B cell (primary cell): ENCODE results near the gene DOCK3. TPM values are rescaled to one million over a fixed set of nuclear protein-coding genes. Genes with fewer than 3 reads are reported as not detected.

Experiments used
- ATAC-seq: fragments of 200-7000 bp; cut with Tn5 transposase; one replicate; pipeline ENCODE4 v1.10.0; 2021; ENCODE audit warnings: low read depth, mild to moderate bottlenecking, moderate number of reproducible peaks, moderate library complexity
- CTCF ChIA-PET: fragments of 350-600 bp; sonication (Branson Sonifier 250); formaldehyde crosslinking; loops from one replicate; lab custom pipeline; 2021; ENCODE audit warnings: antibody characterized with exemption, inconsistent platforms; lab: Charles Lee
- POLR2A ChIA-PET: fragments of 350-600 bp; sonication (Branson Sonifier 250); formaldehyde crosslinking; loops from one replicate; lab custom pipeline; 2021; ENCODE audit warnings: antibody characterized with exemption; lab: Charles Lee
- DNase-seq: peaks from one replicate; pipeline ENCODE4 v3.0.0; 2013
- H2AFZ ChIP-seq: 2 replicates; pipeline ENCODE4 v1.6.1; 2012; ENCODE audit warnings: mild to moderate bottlenecking, low read depth, low read length; ENCODE audit not compliant: insufficient read depth, poor library complexity, severe bottlenecking
- H3K27ac ChIP-seq, 2 donors: 1 replicate in 1 of 2; 2 replicates in 1 of 2; pipeline ENCODE4 v1.5.1; 2012 to 2013; ENCODE audit warnings: low read length in 2 of 2, mild to moderate bottlenecking in 2 of 2, moderate library complexity in 1 of 2
- H3K27me3 ChIP-seq, 4 experiments: fragments of 200-600 bp in 1 of 4; sonication (generic) in 1 of 4; replicated peaks in 1 of 4; 1 replicate in 2 of 4; 2 replicates in 2 of 4; pipeline versions ENCODE4 v1.6.1 to v1.7.0; 2013 to 2016; ENCODE audit warnings: low read length in 3 of 4, mild to moderate bottlenecking in 2 of 4, mixed read lengths in 1 of 4, moderate library complexity in 1 of 4; ENCODE audit not compliant: insufficient read depth in 4 of 4, control insufficient read depth in 3 of 4; ENCODE audit errors: control extremely low read depth in 1 of 4
- H3K36me3 ChIP-seq, 2 experiments: replicated peaks in 1 of 2; 1 replicate in 1 of 2; 2 replicates in 1 of 2; pipeline versions ENCODE4 v1.6.1 to v1.7.1; 2013; ENCODE audit warnings: low read length in 1 of 2; ENCODE audit not compliant: insufficient read depth in 2 of 2, control insufficient read depth in 1 of 2; ENCODE audit errors: control extremely low read depth in 1 of 2, extremely low read depth in 1 of 2
- H3K4me1 ChIP-seq, 2 donors: fragments of 200-600 bp in 1 of 2; sonication (generic) in 1 of 2; 1 replicate in 1 of 2; 2 replicates in 1 of 2; pipeline versions ENCODE4 v1.5.1 to v1.6.1; 2013 to 2017; ENCODE audit warnings: low read length in 2 of 2; ENCODE audit not compliant: control insufficient read depth in 2 of 2, insufficient read depth in 2 of 2
- H3K4me2 ChIP-seq: replicated peaks from 2 replicates; pipeline ENCODE3; 2012; ENCODE audit warnings: mild to moderate bottlenecking, low read depth, low read length; ENCODE audit not compliant: poor library complexity, severe bottlenecking
- H3K4me3 ChIP-seq, 5 experiments: fragments of 200-600 bp in 1 of 5; sonication (generic) in 1 of 5; 1 replicate in 3 of 5; 2 replicates in 2 of 5; pipeline versions ENCODE4 v1.5.1 to v1.7.0; 2011 to 2016; ENCODE audit warnings: low read length in 4 of 5, mild to moderate bottlenecking in 4 of 5, low read depth in 2 of 5, control low read depth in 1 of 5, moderate library complexity in 1 of 5; ENCODE audit not compliant: insufficient read depth in 1 of 5; ENCODE audit errors: control extremely low read depth in 1 of 5, extremely low read depth in 1 of 5
- H3K79me2 ChIP-seq: fragments of 200-600 bp; sonication (generic); one replicate; pipeline ENCODE4 v1.6.0; 2016; ENCODE audit warnings: low read length; ENCODE audit not compliant: control insufficient read depth, insufficient read depth
- H3K9ac ChIP-seq: fragments of 200-600 bp; sonication (generic); 2 replicates; pipeline ENCODE4 v1.6.1; 2017; ENCODE audit warnings: mild to moderate bottlenecking, low read length, moderate library complexity
- H3K9me3 ChIP-seq, 3 donors: one replicate each; pipeline versions ENCODE4 v1.6.1 to v1.7.1; 2013; ENCODE audit warnings: low read length in 2 of 3; ENCODE audit not compliant: control insufficient read depth in 2 of 3, insufficient read depth in 1 of 3; ENCODE audit errors: control extremely low read depth in 1 of 3
- H4K20me1 ChIP-seq: 2 replicates; pipeline ENCODE4 v1.6.0; 2012; ENCODE audit warnings: mild to moderate bottlenecking, low read length; ENCODE audit not compliant: insufficient read depth, control insufficient read depth, poor library complexity, severe bottlenecking
- H3K27ac Mint-ChIP-seq: one replicate; pipeline ENCODE4 v1.8.0; 2021; ENCODE audit warnings: mixed read lengths
- H3K27me3 Mint-ChIP-seq: one replicate; pipeline ENCODE4 v1.8.0; 2021; ENCODE audit warnings: mixed read lengths
- H3K4me1 Mint-ChIP-seq: one replicate; pipeline ENCODE4 v1.8.0; 2021; ENCODE audit warnings: mixed read lengths
- H3K4me3 Mint-ChIP-seq: one replicate; pipeline ENCODE4 v1.8.0; 2021; ENCODE audit warnings: mixed read lengths
- H3K9me3 Mint-ChIP-seq: one replicate; pipeline ENCODE4 v1.8.0; 2022; ENCODE audit warnings: mixed read lengths; ENCODE audit not compliant: insufficient read depth
- EZH2 ChIP-seq: IDR thresholded peaks from 2 replicates; pipeline ENCODE4 v1.6.1; 2012; ENCODE audit warnings: borderline replicate concordance, low read depth, mild to moderate bottlenecking, moderate library complexity, low read length; ENCODE audit not compliant: insufficient read depth, poor library complexity, severe bottlenecking
- WGBS: methylation state at CpG from one replicate; pipeline ENCODE4 v1.1.5; 2013; ENCODE audit warnings: missing lambda C conversion rate; ENCODE audit not compliant: insufficient coverage; 5-methylcytosine and 5-hydroxymethylcytosine counted together
- intact Hi-C: fragments of 100-400 bp; cut with micrococcal nuclease; formaldehyde crosslinking; loops from one replicate; pipeline ENCODE4 v1.10.0; 2022
- polyA plus RNA-seq: library from polyadenylated mRNA; depleted of rRNA; stranded (reverse); fragments of >200 nt; gene quantifications from 2 replicates; pipeline ENCODE4 v1.2.3, GENCODE V29; 2012
- total RNA-seq, 2 donors: library from RNA; stranded (reverse); fragments of 120-200 nt in 1 of 2; gene quantifications; 1 replicate in 1 of 2; 2 replicates in 1 of 2; pipeline versions ENCODE4 v1.2.3 to v1.2.4, GENCODE V29; 2013 to 2022
- TF ChIP-seq, protein P1 (sequence below): fragments of 200-600 bp; IDR thresholded peaks from one replicate; pipeline ENCODE4 v1.8.0; 2022; ENCODE audit warnings: antibody characterized with exemption, mild to moderate bottlenecking

Gene DOCK3
- total and polyA plus RNA-seq, 2 donors (not counting 1 experiment from before 2014, with no cell fraction given), result 0.06 to 0.30 TPM

- peaks cover 0 to 44% of the 10 kb centered on the region in 2 experiments for H3K36me3 ChIP-seq
- H3K4me1 ChIP-seq, result peaks cover 30 to 44% of the 10 kb centered on the region in 2 donors
- H3K9ac ChIP-seq, result no peak overlapping the region
- CTCF ChIA-PET, result interaction anchor here (0.6 to 8.6 kb wide), 19 partner anchors 9 to 1006 kb away, joined by 3 to 67 read pairs (median 5); partner anchors contain the start of genes CISH, DCAF1 and MAPKAPK3
- intact Hi-C loops, result loop anchor here (1.0 to 10.0 kb wide), 4 partner anchors 553 to 1145 kb away; partner anchors contain the start of genes HYAL3, IFRD2, NAA80 and NT5DC2
- H3K4me1 Mint-ChIP-seq, result peaks cover 63% of the 10 kb centered on the region
- H3K27ac ChIP-seq, result no peak overlapping the region
- WGBS, result 58% methylated on average over 4 of the region's 6 CpGs
- no peaks in the 10 kb centered on the region for H3K27me3 Mint-ChIP-seq
- no peak overlapping the region for H3K4me2 ChIP-seq
- peak overlapping the region; percentile 71 for H3K27ac Mint-ChIP-seq
- H3K9me3 Mint-ChIP-seq, result no peaks in the 10 kb centered on the region
- no peak overlapping the region for H2AFZ ChIP-seq
- peaks cover 35% of the 10 kb centered on the region for H4K20me1 ChIP-seq
- POLR2A ChIA-PET, result interaction anchor here (0.5 to 0.7 kb wide), 2 partner anchors 111 to 774 kb away, joined by 3 to 5 read pairs; no protein-coding TSS in a partner anchor
- H3K79me2 ChIP-seq, result peaks cover 56% of the 10 kb centered on the region
- no peak overlapping the region for H3K4me3 ChIP-seq
- peak; percentile 67 for DNase-seq
- no peak for ATAC-seq
- no peak overlapping the region for H3K4me3 Mint-ChIP-seq
- no peaks in the 10 kb centered on the region for H3K27me3 ChIP-seq
- TF ChIP-seq, protein P1, sequence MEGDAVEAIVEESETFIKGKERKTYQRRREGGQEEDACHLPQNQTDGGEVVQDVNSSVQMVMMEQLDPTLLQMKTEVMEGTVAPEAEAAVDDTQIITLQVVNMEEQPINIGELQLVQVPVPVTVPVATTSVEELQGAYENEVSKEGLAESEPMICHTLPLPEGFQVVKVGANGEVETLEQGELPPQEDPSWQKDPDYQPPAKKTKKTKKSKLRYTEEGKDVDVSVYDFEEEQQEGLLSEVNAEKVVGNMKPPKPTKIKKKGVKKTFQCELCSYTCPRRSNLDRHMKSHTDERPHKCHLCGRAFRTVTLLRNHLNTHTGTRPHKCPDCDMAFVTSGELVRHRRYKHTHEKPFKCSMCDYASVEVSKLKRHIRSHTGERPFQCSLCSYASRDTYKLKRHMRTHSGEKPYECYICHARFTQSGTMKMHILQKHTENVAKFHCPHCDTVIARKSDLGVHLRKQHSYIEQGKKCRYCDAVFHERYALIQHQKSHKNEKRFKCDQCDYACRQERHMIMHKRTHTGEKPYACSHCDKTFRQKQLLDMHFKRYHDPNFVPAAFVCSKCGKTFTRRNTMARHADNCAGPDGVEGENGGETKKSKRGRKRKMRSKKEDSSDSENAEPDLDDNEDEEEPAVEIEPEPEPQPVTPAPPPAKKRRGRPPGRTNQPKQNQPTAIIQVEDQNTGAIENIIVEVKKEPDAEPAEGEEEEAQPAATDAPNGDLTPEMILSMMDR, result peak; percentile 78
- no peak for TF ChIP-seq EZH2
- no peaks in the 10 kb centered on the region for H3K9me3 ChIP-seq
These were observed 714.9 kb downstream of the DOCK3 start for GRCh38 chr3:51389423-51390183.
